Ascending aorta (tissue), 2 donors: Measurements from ENCODE around the gene AP1S1. TPM values are rescaled to one million over a fixed set of nuclear protein-coding genes. Genes with fewer than 3 reads are reported as not detected.

ENCODE experiments used
- DNase-seq, 2 donors: peaks; one replicate each; pipeline ENCODE4 v3.0.0-alpha.2; 2019; ENCODE audit warnings: low spot score in 2 of 2
- H3K27ac ChIP-seq, 2 donors: fragments of 200-600 bp; sonication (generic); one replicate each; pipeline ENCODE4 v1.5.1; 2016 to 2017; ENCODE audit warnings: mild to moderate bottlenecking in 1 of 2
- H3K27me3 ChIP-seq: fragments of 200-600 bp; sonication (generic); one replicate; pipeline ENCODE4 v1.5.1; 2017
- H3K36me3 ChIP-seq, 2 donors: fragments of 200-600 bp; sonication (generic); one replicate each; pipeline ENCODE4 v1.5.1; 2016
- H3K4me1 ChIP-seq, 2 donors: fragments of 200-600 bp; sonication (generic); one replicate each; pipeline ENCODE4 v1.5.1; 2016 to 2017; ENCODE audit warnings: mild to moderate bottlenecking in 1 of 2
- H3K4me3 ChIP-seq, 2 donors: fragments of 200-600 bp; sonication (generic); one replicate each; pipeline ENCODE4 v1.5.1; 2016 to 2017; ENCODE audit warnings: mild to moderate bottlenecking in 1 of 2
- H3K9me3 ChIP-seq, 2 donors: fragments of 200-600 bp; sonication (generic); one replicate each; pipeline ENCODE4 v1.5.1; 2016
- intact Hi-C: fragments of 100-400 bp; cut with DNase I; formaldehyde crosslinking; loops from one replicate; pipeline ENCODE4 v1.15.1; 2023
- total RNA-seq: library from RNA; depleted of rRNA; stranded (reverse); fragments of >200 nt; gene quantifications from one replicate; pipeline ENCODE4 v1.1.0, GENCODE V29; 2016
- TF ChIP-seq, protein P1 (sequence below), 3 experiments: fragments of 200-600 bp in 2 of 3; fragments of 450-650 bp in 1 of 3; sonication (generic) in 2 of 3; IDR thresholded peaks; one replicate each; pipeline ENCODE4 v1.5.1; 2016 to 2019; ENCODE audit warnings: antibody characterized with exemption in 3 of 3, mild to moderate bottlenecking in 1 of 3, moderate library complexity in 1 of 3

The AP1S1 gene
- total RNA-seq, 1 donor from 2014 or later = 77.4 TPM

DNA sequence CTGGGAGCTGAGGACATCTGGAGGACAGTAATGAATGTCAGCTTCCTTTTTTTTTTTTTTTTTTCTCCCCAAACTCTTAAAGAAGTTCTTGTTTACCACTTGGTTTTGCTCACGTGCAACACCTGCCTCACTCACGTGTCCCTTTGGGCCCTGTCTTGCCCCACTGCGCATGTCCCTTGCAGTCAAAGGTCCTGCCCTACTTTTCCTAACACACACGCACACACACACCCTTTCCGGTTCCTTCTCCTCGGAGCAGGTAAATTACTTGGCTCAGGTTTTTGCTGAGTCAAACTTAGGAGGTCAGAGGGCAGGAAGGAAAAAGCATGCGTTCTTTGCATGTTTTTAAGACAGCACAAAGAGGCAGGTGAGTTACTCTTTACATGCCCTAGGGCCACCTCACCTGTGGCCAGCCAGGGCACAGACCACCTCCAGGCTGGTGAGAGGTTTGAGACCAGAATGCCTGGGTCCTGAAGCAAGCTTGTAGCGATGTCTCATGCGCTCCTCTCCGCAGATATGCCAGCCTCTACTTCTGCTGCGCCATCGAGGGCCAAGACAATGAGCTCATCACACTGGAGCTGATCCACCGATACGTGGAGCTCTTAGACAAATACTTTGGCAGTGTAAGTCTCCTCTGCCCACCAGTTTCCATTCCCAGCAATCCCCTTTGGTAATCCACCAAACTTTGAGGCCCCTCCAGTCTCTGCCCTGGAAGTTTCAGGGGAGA is 2.8 kb downstream of the AP1S1 start:
- intact Hi-C loops = no loop called here
- H3K4me1 ChIP-seq = peaks cover 3% of the 10 kb centered on the region in 2 donors
- H3K4me3 ChIP-seq = no peak overlapping the region
- TF ChIP-seq, protein P1, sequence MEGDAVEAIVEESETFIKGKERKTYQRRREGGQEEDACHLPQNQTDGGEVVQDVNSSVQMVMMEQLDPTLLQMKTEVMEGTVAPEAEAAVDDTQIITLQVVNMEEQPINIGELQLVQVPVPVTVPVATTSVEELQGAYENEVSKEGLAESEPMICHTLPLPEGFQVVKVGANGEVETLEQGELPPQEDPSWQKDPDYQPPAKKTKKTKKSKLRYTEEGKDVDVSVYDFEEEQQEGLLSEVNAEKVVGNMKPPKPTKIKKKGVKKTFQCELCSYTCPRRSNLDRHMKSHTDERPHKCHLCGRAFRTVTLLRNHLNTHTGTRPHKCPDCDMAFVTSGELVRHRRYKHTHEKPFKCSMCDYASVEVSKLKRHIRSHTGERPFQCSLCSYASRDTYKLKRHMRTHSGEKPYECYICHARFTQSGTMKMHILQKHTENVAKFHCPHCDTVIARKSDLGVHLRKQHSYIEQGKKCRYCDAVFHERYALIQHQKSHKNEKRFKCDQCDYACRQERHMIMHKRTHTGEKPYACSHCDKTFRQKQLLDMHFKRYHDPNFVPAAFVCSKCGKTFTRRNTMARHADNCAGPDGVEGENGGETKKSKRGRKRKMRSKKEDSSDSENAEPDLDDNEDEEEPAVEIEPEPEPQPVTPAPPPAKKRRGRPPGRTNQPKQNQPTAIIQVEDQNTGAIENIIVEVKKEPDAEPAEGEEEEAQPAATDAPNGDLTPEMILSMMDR (IDR thresholded peaks at IDR 0.05) = no peak
- H3K9me3 ChIP-seq = no peaks in the 10 kb centered on the region
- no peak for DNase-seq
- H3K27ac ChIP-seq = no peak overlapping the region
- H3K36me3 ChIP-seq = peaks cover 8 to 37% of the 10 kb centered on the region in 2 donors
- peaks cover 3% of the 10 kb centered on the region for H3K27me3 ChIP-seq

DNA sequence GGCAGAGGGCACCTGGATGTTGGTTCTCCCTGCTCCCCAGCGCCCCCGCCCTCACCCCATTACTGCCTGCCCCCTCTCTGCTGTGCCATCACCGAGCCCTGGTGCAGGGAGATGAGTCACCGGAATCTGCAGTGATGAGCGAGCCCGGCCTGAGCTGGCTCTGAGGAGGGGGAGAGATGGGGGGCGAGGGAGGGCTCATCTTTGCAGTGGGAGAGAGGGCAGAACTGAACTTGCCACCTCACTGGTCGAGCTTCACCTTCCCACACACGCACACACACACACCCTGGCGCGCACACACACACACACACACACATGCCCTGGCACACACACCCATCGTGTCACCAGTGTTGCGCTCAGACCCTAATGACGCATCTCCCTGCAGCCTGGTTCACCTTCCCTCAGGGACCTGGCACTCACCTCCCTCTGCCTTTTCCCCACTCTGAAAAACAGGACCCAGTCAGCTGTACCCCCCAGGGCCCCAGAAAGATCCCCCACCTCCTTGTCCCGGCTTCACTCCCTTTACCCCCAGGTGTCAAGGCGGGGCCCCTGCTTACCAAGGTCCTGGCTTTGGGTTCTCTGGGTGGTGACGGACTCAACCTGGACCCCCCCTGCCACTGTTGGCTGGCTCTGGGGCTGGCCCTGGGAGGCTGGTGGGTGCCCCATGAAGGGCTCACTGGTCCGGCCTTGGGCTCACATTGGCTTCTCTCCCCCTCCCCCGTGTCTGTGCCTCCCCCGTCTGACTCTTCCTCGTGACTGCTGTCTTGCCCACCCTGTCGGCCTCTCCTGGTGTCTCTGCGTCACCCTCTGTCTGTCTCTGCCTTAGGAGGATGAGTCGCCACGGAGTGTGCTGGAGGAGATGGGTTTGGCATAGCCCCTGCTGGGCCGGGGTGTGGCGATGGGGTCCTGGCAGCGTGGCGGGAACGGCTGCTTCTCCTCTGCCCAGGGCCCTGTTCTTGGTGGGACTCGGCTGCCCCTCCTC is 5.7 kb downstream of the AP1S1 start:
- peaks cover 27% of the 10 kb centered on the region for H3K27me3 ChIP-seq
- intact Hi-C loops = no loop called here
- H3K4me3 ChIP-seq = no peak overlapping the region
- peaks cover 24 to 26% of the 10 kb centered on the region in 2 donors for H3K4me1 ChIP-seq
- H3K27ac ChIP-seq = no peak overlapping the region
- H3K9me3 ChIP-seq = no peaks in the 10 kb centered on the region
- no peak for DNase-seq
- H3K36me3 ChIP-seq = peaks cover 8 to 37% of the 10 kb centered on the region in 2 donors
- TF ChIP-seq, protein P1 (IDR thresholded peaks at IDR 0.05) = no peak

DNA sequence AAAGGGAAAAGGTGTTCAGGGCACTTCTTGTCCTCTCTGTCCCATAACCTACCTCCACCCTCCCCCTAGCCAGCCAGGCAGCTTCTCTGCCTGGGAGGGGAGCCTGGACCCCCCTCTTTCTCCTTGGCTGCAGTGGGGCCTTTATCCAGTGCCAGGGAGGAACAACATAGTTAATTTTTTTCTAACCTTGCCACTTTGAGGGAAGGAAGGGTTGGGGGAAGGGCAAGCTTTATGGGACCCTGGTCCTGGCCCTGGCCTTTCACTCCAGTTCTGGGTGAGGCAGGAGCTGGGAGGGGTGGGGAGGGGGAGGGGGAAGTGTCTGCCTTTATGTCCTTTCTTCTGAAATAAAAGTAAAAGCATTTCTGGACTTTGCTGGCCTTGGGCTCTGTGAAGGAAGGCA is 6.6 kb downstream of the AP1S1 start:
- Histone ChIP-seq H3K27me3 (peaks cover 32% of the 10 kb centered on the region), H3K4me3 (no peak overlapping the region), H3K9me3 (no peaks in the 10 kb centered on the region), H3K27ac (no peak overlapping the region), H3K4me1 (peaks cover 23 to 30% of the 10 kb centered on the region in 2 donors), H3K36me3 (peaks cover 8 to 37% of the 10 kb centered on the region in 2 donors)
- intact Hi-C loops = no loop called here
- TF ChIP-seq, protein P1 (IDR thresholded peaks at IDR 0.05) = no peak
- DNase-seq = no peak

DNA sequence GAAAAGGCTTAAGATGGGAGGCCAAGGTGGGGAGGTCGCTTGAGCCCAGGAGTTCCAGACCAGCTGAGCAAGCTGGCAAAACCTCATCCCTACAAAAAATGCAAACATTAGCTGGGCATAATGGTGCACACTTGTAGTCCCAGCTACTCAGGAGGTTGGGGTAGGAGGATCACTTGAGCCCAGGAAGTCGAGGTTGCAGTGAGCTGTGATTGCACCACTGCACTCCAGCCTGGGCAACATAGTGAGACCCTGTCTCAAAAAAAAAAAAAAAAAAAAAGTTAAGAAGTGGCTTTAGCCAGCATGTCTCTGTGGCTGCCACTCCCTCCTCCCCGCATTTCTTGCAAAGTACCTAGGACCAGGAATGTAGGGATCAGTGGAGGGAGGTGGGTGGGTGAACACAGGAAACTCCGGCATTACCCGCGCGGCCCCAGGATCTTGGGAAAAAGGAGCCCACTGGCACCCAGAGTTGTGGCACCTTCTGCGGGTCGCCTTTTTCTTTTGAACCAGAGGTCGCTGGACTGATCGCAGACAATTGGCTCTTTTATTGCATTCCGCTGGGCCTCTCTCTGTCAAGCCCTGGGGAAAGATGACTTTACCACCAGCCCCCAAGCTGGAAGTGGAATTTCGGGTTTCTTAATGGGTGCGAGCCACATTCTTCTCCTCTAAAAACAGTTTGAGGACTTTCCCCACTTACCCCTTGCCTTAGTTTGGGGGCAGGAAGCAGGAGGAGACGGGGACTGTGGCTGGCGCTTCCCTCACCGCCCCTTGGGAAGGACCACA is 7.6 kb downstream of the AP1S1 start:
- TF ChIP-seq, protein P1 (IDR thresholded peaks at IDR 0.05) = no peak
- Histone ChIP-seq H3K27ac (no peak overlapping the region), H3K4me3 (no peak overlapping the region), H3K36me3 (peaks cover 8 to 36% of the 10 kb centered on the region in 2 donors), H3K4me1 (peaks cover 25 to 31% of the 10 kb centered on the region in 2 donors), H3K27me3 (peaks cover 39% of the 10 kb centered on the region), H3K9me3 (no peaks in the 10 kb centered on the region)
- intact Hi-C loops = no loop called here
- no peak for DNase-seq

DNA sequence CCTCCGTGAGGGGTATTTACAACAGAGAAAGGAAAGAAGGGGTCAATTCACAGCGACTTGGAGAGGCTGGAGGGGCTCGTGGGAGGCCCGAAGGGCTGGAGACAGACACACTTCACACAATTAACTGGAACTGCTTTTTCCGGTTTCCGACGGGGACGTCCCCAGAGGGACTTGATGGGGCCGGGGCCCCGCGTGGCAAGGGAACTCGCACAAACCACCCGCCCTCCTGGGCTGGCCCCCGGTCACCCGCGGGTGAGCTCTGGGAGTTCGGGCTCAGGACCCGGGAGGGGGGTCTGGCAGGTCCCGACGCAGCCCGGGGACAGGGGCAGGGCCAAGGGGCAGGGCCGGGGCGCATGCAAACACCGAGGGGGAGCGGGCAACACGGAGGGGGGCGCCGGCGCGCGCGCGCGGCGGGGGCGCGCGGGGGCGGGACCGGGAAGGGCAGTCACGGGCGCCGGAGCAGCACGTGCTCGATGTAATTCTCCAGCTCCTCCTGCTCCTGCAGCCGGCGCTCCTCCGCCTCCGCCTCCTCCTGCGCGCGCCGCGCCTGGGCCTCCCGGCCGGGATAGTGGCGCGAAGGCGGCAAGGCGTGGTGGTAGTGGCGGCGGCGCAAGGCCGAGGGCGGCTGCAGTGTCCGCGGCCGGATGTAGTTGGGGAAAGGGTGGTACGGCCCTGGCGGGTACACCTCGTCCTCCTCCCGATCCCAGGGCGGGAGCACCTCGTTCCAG is 8.4 kb downstream of the AP1S1 start:
- intact Hi-C loops = no loop called here
- Histone ChIP-seq H3K4me1 (peaks cover 25 to 31% of the 10 kb centered on the region in 2 donors), H3K27me3 (peaks cover 39% of the 10 kb centered on the region), H3K36me3 (peaks cover 8 to 28% of the 10 kb centered on the region in 2 donors), H3K4me3 (peak overlapping the region; percentile 49 to 58), H3K27ac (no peak overlapping the region), H3K9me3 (no peaks in the 10 kb centered on the region)
- TF ChIP-seq, protein P1 (IDR thresholded peaks at IDR 0.05) = no peak
- no peak for DNase-seq
